Neutrophil (primary cell): ENCODE results near the gene SHF.

Experiments used
- H3K27ac ChIP-seq: fragments of 200-600 bp; sonication (generic); 2 replicates; pipeline ENCODE4 v1.5.1; 2016; ENCODE audit warnings: mild to moderate bottlenecking, moderate library complexity
- H3K27me3 ChIP-seq: fragments of 200-600 bp; sonication (generic); 2 replicates; pipeline ENCODE4 v1.6.0; 2016; ENCODE audit warnings: mild to moderate bottlenecking
- H3K36me3 ChIP-seq: fragments of 200-600 bp; sonication (generic); 2 replicates; pipeline ENCODE4 v1.5.1; 2017
- H3K4me1 ChIP-seq, 2 experiments: fragments of 200-600 bp in 1 of 2; sonication (generic) in 1 of 2; 1 replicate in 1 of 2; 2 replicates in 1 of 2; pipeline versions ENCODE4 v1.5.1 to v1.6.1; 2013 to 2016; ENCODE audit warnings: low read depth in 1 of 2, low read length in 1 of 2, mild to moderate bottlenecking in 1 of 2, moderate library complexity in 1 of 2; ENCODE audit not compliant: control insufficient read depth in 1 of 2, insufficient read depth in 1 of 2
- H3K4me3 ChIP-seq, 2 experiments: fragments of 200-600 bp in 1 of 2; sonication (generic) in 1 of 2; 1 replicate in 1 of 2; 2 replicates in 1 of 2; pipeline ENCODE4 v1.5.1; 2013 to 2016; ENCODE audit warnings: low read depth in 1 of 2, low read length in 1 of 2, mild to moderate bottlenecking in 1 of 2, moderate library complexity in 1 of 2
- H3K9me3 ChIP-seq: fragments of 200-600 bp; sonication (generic); 2 replicates; pipeline ENCODE4 v1.5.1; 2016
- TF ChIP-seq, protein P1 (sequence below): fragments of 200-600 bp; sonication (generic); IDR thresholded peaks from 2 replicates; pipeline ENCODE4 v1.5.1; 2016; ENCODE audit warnings: antibody characterized with exemption

The SHF gene

DNA sequence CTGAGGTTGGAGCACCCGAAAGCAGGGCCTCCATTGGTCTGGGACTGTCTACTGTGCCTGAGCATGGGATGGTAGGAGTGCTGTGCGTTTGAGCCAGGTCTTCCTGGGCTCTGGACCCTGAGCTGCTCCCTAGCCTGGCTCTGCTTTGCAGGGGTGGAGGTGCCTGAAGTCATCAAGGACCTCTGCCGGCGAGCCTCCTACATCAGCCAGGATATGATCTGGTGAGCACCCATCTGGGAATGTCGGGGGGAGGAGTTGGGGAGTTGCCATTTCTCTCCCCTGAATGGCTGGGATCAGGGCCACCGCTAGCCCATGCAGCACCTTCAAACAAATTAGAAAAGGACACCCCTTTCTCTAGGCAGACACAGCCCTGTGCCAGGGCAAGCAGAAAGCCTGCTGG, 37.3 kb downstream of the SHF start:
- TF ChIP-seq, protein P1, sequence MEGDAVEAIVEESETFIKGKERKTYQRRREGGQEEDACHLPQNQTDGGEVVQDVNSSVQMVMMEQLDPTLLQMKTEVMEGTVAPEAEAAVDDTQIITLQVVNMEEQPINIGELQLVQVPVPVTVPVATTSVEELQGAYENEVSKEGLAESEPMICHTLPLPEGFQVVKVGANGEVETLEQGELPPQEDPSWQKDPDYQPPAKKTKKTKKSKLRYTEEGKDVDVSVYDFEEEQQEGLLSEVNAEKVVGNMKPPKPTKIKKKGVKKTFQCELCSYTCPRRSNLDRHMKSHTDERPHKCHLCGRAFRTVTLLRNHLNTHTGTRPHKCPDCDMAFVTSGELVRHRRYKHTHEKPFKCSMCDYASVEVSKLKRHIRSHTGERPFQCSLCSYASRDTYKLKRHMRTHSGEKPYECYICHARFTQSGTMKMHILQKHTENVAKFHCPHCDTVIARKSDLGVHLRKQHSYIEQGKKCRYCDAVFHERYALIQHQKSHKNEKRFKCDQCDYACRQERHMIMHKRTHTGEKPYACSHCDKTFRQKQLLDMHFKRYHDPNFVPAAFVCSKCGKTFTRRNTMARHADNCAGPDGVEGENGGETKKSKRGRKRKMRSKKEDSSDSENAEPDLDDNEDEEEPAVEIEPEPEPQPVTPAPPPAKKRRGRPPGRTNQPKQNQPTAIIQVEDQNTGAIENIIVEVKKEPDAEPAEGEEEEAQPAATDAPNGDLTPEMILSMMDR: no peak
- no peaks in the 10 kb centered on the region for H3K9me3 ChIP-seq
- no peak overlapping the region for H3K4me3 ChIP-seq
- H3K27me3 ChIP-seq: no peaks in the 10 kb centered on the region
- no peak overlapping the region for H3K27ac ChIP-seq
- H3K36me3 ChIP-seq: peaks cover 10% of the 10 kb centered on the region
- H3K4me1 ChIP-seq: no peaks in the 10 kb centered on the region

DNA sequence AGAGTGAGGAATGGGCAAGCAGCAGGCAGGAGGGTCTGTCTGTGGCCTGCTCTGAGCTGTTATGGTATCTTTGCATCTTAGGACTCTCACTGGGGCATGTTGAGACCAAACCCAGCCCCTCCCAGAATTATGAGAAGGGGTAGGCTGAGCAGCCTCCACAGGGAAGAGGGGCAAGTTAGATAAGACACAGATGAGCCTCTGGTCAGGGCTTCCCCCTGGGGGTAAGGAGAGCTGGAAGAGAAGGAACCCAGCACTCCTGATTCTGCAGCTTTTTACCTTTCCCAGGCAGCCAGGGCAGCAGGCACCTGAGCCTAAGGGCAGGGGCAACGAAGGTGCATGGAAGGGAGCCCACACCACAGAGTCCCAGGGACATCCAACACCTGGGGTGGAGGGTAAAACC, 38.7 kb downstream of the SHF start:
- no peak overlapping the region for H3K4me3 ChIP-seq
- H3K9me3 ChIP-seq: no peaks in the 10 kb centered on the region
- H3K4me1 ChIP-seq: no peaks in the 10 kb centered on the region
- no peaks in the 10 kb centered on the region for H3K27me3 ChIP-seq
- TF ChIP-seq, protein P1: no peak
- H3K36me3 ChIP-seq: peaks cover 10% of the 10 kb centered on the region
- no peak overlapping the region for H3K27ac ChIP-seq

DNA sequence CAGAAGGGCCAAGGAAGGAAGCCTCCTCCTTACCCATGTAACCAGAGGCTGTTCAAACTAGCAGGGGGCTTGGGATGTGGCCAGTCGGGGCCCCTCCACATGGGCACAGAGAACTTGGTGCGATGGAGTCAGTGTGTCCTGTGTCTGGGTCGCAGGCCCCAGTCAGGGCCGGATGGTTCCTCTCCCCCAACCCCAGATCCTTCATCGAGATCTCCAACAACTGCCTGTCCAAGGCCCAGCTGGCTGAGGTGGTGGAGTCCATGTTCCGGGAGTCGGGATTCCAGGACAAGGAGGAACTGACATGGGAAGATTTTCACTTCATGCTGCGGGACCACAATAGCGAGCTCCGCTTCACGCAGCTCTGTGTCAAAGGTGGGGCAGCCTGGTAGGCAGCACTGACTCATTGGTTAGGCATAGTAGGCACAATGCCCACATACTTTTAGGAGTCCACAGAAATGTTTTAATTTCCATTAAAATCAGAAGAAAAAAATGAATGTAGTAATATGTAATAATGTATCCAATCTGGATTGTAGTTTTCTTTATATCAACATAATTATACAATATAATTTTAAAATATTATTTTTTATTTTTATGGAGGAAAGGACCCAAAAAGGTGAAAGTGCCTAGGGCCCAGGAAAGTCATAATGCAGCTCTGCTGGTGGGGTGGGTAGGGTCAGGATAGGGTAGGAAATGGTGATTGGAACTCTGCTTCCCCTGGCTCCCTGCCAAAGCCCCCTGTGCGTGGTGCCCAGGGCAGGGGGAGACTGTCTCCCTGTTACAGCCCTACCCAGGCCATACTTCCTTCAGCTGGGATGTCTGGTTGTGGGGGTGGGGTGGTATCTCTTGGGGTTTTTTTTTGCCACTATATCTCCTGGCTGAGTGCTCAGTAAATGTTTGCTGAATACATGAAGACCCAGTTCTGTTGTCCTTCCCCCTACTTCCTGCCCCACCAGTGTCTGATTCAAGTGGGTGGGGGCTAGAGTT, 39.4 kb downstream of the SHF start:
- TF ChIP-seq, protein P1: no peak
- Histone ChIP-seq H3K27ac (no peak overlapping the region), H3K36me3 (peaks cover 10% of the 10 kb centered on the region), H3K27me3 (no peaks in the 10 kb centered on the region), H3K4me1 (no peaks in the 10 kb centered on the region), H3K9me3 (no peaks in the 10 kb centered on the region), H3K4me3 (no peak overlapping the region)

DNA sequence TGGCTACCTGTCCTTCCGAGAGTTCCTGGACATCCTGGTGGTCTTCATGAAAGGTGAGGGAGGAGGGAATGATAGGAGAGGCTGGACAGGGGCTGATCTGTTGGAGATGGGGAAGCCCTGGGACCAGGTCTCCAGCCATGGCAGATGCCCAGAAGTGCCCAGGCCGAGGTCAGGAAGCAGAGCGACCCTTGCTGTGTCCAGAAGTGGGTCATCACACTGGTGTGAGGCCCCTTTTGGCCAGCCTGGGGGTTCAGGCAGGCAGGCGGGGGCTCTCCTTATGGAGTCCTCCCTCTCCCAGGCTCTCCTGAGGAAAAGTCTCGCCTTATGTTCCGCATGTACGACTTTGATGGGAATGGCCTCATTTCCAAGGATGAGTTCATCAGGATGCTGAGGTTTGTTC, 40.2 kb downstream of the SHF start:
- Histone ChIP-seq H3K27ac (no peak overlapping the region), H3K4me1 (no peaks in the 10 kb centered on the region), H3K9me3 (no peaks in the 10 kb centered on the region), H3K36me3 (peaks cover 10% of the 10 kb centered on the region), H3K4me3 (no peak overlapping the region), H3K27me3 (no peaks in the 10 kb centered on the region)
- TF ChIP-seq, protein P1: no peak

DNA sequence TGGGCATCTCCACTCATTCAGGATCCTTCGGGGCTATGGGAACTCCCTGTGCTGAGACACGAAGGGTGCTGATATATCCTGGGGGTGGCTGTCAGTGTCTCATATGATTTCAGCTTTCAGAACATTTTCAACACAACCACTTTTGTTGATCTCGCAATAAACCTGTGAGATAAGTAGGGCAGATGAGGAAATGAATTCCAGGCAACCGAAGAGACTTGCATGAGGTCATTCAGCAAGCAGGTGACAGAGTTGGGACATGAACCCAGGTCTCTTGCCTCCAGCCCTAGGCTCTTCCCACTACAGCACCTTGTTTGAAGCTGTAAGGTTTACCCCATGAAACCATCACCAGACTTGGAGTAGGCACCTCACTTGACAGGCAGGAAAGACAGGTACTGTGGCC, 41.4 kb downstream of the SHF start:
- H3K4me1 ChIP-seq: no peaks in the 10 kb centered on the region
- H3K9me3 ChIP-seq: no peaks in the 10 kb centered on the region
- no peak overlapping the region for H3K4me3 ChIP-seq
- no peaks in the 10 kb centered on the region for H3K36me3 ChIP-seq
- H3K27me3 ChIP-seq: no peaks in the 10 kb centered on the region
- no peak overlapping the region for H3K27ac ChIP-seq
- TF ChIP-seq, protein P1: no peak
